Activated T-cell treated with anti-CD3 and anti-CD28 coated beads for 24 hours (primary cell): ENCODE data around the gene ROBO1.
"Not testable (repeated sequence)": the region's sequence is repeated elsewhere in the genome, so short reads cannot be mapped to it uniquely, and the experiment has no call there.

ENCODE experiments used
- DNase-seq: peaks from one replicate; pipeline ENCODE4 v3.0.0-alpha.2; 2020; ENCODE audit warnings: low read depth

ROBO1 gene

GRCh38 chr3:79378064-79378463, 389.7 kb downstream of the ROBO1 start:
- no peak for DNase-seq

GRCh38 chr3:79369306-79369705, 398.5 kb downstream of the ROBO1 start:
- no peak for DNase-seq

GRCh38 chr3:79368403-79368802, 399.4 kb downstream of the ROBO1 start:
- no peak for DNase-seq

- no peak for DNase-seq
Measured at GRCh38 chr3:79367803-79368202, 400.0 kb downstream of the ROBO1 start.

GRCh38 chr3:79367066-79367465, 400.7 kb downstream of the ROBO1 start:
- DNase-seq: no peak

GRCh38 chr3:79366414-79366813, 401.4 kb downstream of the ROBO1 start:
- no peak for DNase-seq

GRCh38 chr3:79364784-79365183, 403.0 kb downstream of the ROBO1 start:
- DNase-seq: no peak

- no peak for DNase-seq
Measured at GRCh38 chr3:79362571-79363270, 405.1 kb downstream of the ROBO1 start.

GRCh38 chr3:79361748-79362378, 405.9 kb downstream of the ROBO1 start:
- DNase-seq: no peak

GRCh38 chr3:79358327-79358726, 409.5 kb downstream of the ROBO1 start:
- no peak for DNase-seq

- no peak for DNase-seq
Measured at GRCh38 chr3:79354179-79354688, 413.6 kb downstream of the ROBO1 start.

GRCh38 chr3:79351699-79352098, 416.1 kb downstream of the ROBO1 start:
- no peak for DNase-seq

- no peak for DNase-seq
Measured at GRCh38 chr3:79344876-79345871, 422.6 kb downstream of the ROBO1 start.

GRCh38 chr3:79341961-79342360, 425.8 kb downstream of the ROBO1 start:
- DNase-seq: no peak

GRCh38 chr3:79339846-79340245, 428.0 kb downstream of the ROBO1 start:
- DNase-seq: no peak

- DNase-seq: no peak
Measured at GRCh38 chr3:79337798-79338197, 430.0 kb downstream of the ROBO1 start.

- no peak for DNase-seq
Measured at GRCh38 chr3:79329154-79329553, 438.6 kb downstream of the ROBO1 start.

GRCh38 chr3:79326642-79327041, 441.2 kb downstream of the ROBO1 start:
- no peak for DNase-seq

- DNase-seq: not testable (repeated sequence)
Measured at GRCh38 chr3:79325833-79326383, 441.9 kb downstream of the ROBO1 start.

GRCh38 chr3:79317551-79318518, 450.0 kb downstream of the ROBO1 start:
- DNase-seq: no peak

- no peak for DNase-seq
Measured at GRCh38 chr3:79314962-79315361, 452.8 kb downstream of the ROBO1 start.
